SK-N-SH (cell line): Measurements from ENCODE around the gene HIPK2.

ENCODE experiments used
- CTCF ChIP-seq: fragments of 200-600 bp; sonication (generic); IDR thresholded peaks from 2 replicates; pipeline ENCODE4 v1.6.1; 2017; ENCODE audit warnings: antibody characterized with exemption, mild to moderate bottlenecking, moderate library complexity
- EP300 ChIP-seq, 2 experiments: IDR thresholded peaks; 2 replicates each; pipeline versions ENCODE4 v1.4.0 to v1.6.1; 2012; ENCODE audit warnings: borderline replicate concordance in 1 of 2, low read depth in 1 of 2, low read length in 1 of 2
- FOSL2 ChIP-seq: IDR thresholded peaks from 2 replicates; pipeline ENCODE4 v1.4.0; 2012; ENCODE audit warnings: low read depth, mild to moderate bottlenecking, moderate library complexity, borderline replicate concordance
- IRF3 ChIP-seq: fragments of 150-350 bp; IDR thresholded peaks from 2 replicates; pipeline ENCODE4 v1.6.1; 2016; ENCODE audit warnings: mild to moderate bottlenecking, low read depth, low read length
- JUND ChIP-seq: IDR thresholded peaks from 2 replicates; pipeline ENCODE4 v1.4.0; 2012
- MAX ChIP-seq: IDR thresholded peaks from 2 replicates; pipeline ENCODE4 v1.4.0; 2012; ENCODE audit warnings: low read depth
- POLR2AphosphoS5 ChIP-seq: IDR thresholded peaks from 2 replicates; pipeline ENCODE4 v1.6.1; 2012; ENCODE audit warnings: low read depth, low read length
- SMC3 ChIP-seq: IDR thresholded peaks from 2 replicates; pipeline ENCODE4 v1.6.1; 2012; ENCODE audit warnings: low read depth, low read length, improper control_type of control experiment
- TCF12 ChIP-seq: IDR thresholded peaks from 2 replicates; pipeline ENCODE4 v1.4.0; 2012
- USF2 ChIP-seq: fragments of 150-350 bp; IDR thresholded peaks from 2 replicates; pipeline ENCODE4 v1.6.1; 2017; ENCODE audit warnings: antibody characterized with exemption, low read length, low read depth, borderline replicate concordance

- no peak for TF ChIP-seq SMC3
- no peak for TF ChIP-seq IRF3
- TF ChIP-seq FOSL2: no peak
- no peak for TF ChIP-seq TCF12
- TF ChIP-seq JUND: no peak
- TF ChIP-seq POLR2AphosphoS5: no peak
- no peak for TF ChIP-seq USF2
- no peak for TF ChIP-seq EP300 (IDR thresholded peaks at IDR 0.05; ENCODE audit: borderline replicate concordance in 1 of 2, low read depth in 1 of 2, low read length in 1 of 2)
- no peak for TF ChIP-seq CTCF
- TF ChIP-seq MAX: no peak
Observed at GRCh38 chr7:139654276-139655181, 123.3 kb downstream of the HIPK2 start.
